ENCODE results near the gene HUNK.

Gene HUNK

DNA sequence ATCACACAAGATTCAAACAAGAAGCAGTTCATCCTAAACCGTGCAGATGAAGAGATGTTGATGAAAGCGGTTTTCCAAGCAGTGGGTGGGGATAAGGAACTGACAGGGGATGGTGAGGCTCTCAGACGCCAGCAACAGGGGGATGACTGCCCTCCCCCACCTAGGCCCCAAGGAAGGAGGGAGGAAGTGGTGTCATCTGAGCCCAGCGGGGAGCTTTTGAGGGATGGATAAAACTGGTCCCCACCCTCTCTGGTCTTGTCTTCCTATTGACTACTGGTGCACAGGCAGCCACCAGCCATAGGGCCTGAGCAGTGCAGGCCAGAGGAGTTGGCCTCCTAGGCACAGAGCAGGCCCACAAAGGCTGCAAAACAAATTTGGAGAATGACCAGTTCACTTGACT lies 175.5 kb downstream of the HUNK start:
- Histone ChIP-seq H3K4me1 (ENCODE audit: low read depth, poor library complexity, severe bottlenecking) (no peaks in the 10 kb centered on the region), H3K4me3 (IDR thresholded peaks at IDR 0.05; ENCODE audit: insufficient read depth, low read depth, low read length) (no peak overlapping the region), H2AFZ (ENCODE audit: low read depth) (no peak overlapping the region), H3K27ac (no peak overlapping the region), H3K79me2 (ENCODE audit: insufficient read depth, low read depth) (no peaks in the 10 kb centered on the region), H3K9ac (no peak overlapping the region), H3K27me3 (ENCODE audit: insufficient read depth, low read depth) (no peaks in the 10 kb centered on the region), H4K20me1 (ENCODE audit: insufficient read depth) (no peaks in the 10 kb centered on the region), H3K36me3 (ENCODE audit: insufficient read depth) (no peaks in the 10 kb centered on the region), H3K4me2 (no peak overlapping the region)
- TF ChIP-seq, protein P1, sequence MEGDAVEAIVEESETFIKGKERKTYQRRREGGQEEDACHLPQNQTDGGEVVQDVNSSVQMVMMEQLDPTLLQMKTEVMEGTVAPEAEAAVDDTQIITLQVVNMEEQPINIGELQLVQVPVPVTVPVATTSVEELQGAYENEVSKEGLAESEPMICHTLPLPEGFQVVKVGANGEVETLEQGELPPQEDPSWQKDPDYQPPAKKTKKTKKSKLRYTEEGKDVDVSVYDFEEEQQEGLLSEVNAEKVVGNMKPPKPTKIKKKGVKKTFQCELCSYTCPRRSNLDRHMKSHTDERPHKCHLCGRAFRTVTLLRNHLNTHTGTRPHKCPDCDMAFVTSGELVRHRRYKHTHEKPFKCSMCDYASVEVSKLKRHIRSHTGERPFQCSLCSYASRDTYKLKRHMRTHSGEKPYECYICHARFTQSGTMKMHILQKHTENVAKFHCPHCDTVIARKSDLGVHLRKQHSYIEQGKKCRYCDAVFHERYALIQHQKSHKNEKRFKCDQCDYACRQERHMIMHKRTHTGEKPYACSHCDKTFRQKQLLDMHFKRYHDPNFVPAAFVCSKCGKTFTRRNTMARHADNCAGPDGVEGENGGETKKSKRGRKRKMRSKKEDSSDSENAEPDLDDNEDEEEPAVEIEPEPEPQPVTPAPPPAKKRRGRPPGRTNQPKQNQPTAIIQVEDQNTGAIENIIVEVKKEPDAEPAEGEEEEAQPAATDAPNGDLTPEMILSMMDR (conservative IDR thresholded peaks at IDR 0.05; ENCODE audit: low read depth, low read length) = no peak
